Glutamatergic neuron (in vitro differentiated cells): ENCODE measurements around the gene CCR5AS.
"Not testable (repeated sequence)": the region's sequence is repeated elsewhere in the genome, so short reads cannot be mapped to it uniquely, and the experiment has no call there.

Source experiments
- DNase-seq: peaks from one replicate; pipeline ENCODE4 v3.0.0; 2022
- H3K27ac Mint-ChIP-seq: one replicate; pipeline ENCODE4 v1.8.0; 2020; ENCODE audit warnings: mild to moderate bottlenecking, mixed read lengths, inconsistent platforms; ENCODE audit not compliant: unreplicated experiment
- H3K27me3 Mint-ChIP-seq: one replicate; pipeline ENCODE4 v1.8.0; 2020; ENCODE audit warnings: mild to moderate bottlenecking, moderate library complexity, mixed read lengths, inconsistent platforms; ENCODE audit not compliant: unreplicated experiment
- H3K36me3 Mint-ChIP-seq: one replicate; pipeline ENCODE4 v1.8.0; 2020; ENCODE audit warnings: mild to moderate bottlenecking, mixed read lengths, inconsistent platforms; ENCODE audit not compliant: unreplicated experiment
- H3K4me1 Mint-ChIP-seq: one replicate; pipeline ENCODE4 v1.8.0; 2020; ENCODE audit warnings: mild to moderate bottlenecking, low read depth, mixed read lengths, inconsistent platforms; ENCODE audit not compliant: unreplicated experiment
- H3K4me3 Mint-ChIP-seq: one replicate; pipeline ENCODE4 v1.8.0; 2020; ENCODE audit warnings: mild to moderate bottlenecking, mixed read lengths, inconsistent platforms; ENCODE audit not compliant: unreplicated experiment
- H3K9me3 Mint-ChIP-seq: one replicate; pipeline ENCODE4 v1.8.0; 2020; ENCODE audit warnings: mild to moderate bottlenecking, moderate library complexity, mixed read lengths, inconsistent platforms; ENCODE audit not compliant: unreplicated experiment
- CTCF ChIP-seq: fragments of 200-600 bp; sonication (generic); IDR thresholded peaks from one replicate; pipeline ENCODE4 v1.5.0; 2021; ENCODE audit not compliant: partially characterized antibody, unreplicated experiment

The CCR5AS gene

DNA sequence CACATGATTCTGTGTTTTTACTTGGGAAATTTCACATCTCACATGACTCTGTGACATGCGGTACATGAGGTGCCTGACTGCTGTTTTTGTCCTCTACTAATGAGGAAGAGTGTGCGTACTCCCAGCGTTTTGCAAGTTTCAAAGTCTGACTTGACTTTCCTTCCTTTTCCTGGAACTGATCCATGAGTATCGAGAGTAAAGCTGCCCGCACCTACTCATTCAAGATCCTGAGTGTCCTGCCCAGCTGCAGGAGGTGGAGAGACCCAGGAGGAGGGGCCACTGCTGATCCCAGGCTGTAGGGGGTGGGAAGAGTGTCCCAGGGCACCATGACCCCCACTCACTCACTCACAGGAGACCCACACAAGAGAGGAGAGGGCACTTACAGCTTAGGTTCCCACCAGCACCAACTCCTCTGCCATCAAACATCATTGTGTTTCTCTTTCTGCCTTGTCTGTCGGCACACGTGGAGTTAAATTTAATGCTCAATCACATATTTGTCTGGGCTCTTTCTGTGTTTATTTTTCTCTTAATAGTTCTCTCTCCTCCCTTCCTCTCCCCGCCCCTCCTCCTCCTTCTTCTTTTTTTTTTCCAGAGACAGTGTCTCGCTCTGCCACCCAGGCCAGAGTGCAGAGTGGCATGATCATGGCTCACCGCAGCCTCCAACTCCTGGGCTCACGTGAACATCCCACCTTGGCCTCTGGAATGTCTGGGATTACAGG is 1.4 kb downstream of the CCR5AS start:
- Mint-ChIP-seq H3K27me3 (no peaks in the 10 kb centered on the region), H3K27ac (no peak overlapping the region), H3K4me3 (no peak overlapping the region), H3K4me1 (peaks cover 3% of the 10 kb centered on the region), H3K36me3 (no peaks in the 10 kb centered on the region), H3K9me3 (no peaks in the 10 kb centered on the region)
- no peak for DNase-seq
- TF ChIP-seq CTCF, result no peak

DNA sequence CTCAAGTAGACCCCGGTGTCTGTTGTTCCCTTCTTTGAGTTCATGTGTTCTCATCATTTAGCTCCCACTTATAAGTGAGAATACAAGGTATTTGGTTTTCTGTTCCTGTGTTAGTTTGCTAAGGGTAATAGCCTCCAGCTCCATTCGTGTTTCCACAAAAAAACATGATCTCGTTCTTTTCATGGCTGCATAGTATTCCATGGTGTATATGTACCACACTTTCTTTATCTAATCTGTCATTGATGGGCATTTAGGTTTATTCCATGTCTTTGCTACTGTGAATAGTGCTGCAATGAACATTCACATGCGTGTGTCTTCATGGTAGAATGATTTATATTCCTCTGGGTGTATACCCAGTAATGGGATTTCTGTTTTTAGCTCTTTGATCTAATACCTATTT is 4.0 kb downstream of the CCR5AS start:
- not testable (repeated sequence) for DNase-seq, H3K4me1 Mint-ChIP-seq, H3K36me3 Mint-ChIP-seq, H3K9me3 Mint-ChIP-seq, H3K27me3 Mint-ChIP-seq, H3K4me3 Mint-ChIP-seq, H3K27ac Mint-ChIP-seq

DNA sequence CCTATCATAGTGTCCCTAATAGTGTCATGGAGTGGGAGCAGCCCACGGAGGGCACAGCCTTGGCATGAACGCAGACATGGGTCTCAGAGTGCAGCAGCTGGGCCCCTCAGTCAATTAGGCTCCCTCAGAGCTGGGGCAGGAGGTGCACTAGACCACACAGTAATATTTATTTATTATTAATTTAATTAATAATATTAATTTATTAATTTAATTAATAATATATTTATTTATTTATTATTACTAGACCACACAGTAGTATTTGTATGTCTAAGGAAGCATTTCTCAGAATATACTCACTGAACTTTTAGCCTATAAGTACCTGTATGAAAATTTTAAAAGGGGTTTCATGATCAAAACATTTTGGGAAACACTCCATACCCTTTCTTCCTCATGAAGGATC is 5.3 kb downstream of the CCR5AS start:
- Mint-ChIP-seq H3K9me3 (no peaks in the 10 kb centered on the region), H3K4me3 (no peak overlapping the region), H3K36me3 (no peaks in the 10 kb centered on the region), H3K27me3 (no peaks in the 10 kb centered on the region), H3K4me1 (no peaks in the 10 kb centered on the region), H3K27ac (no peak overlapping the region)
- DNase-seq, result no peak
- no peak for TF ChIP-seq CTCF

DNA sequence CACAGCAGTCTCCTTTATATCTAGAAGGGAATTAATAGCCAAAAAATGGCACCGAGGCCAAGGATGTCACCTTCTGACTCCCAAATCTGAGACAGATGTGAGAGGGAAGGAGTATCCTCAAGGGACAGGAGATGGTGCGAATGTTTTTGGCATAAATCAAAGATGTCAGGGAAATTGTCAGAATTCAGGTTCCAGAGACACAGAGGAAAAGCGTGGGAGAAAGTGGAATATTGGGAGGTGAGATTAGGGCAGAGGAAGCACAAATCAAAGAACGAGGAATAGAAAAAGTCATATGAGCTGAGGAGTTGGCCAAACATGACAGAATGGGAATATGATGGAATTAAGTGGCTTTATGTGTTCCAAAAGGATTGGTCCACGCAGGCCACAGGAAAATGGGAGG is 6.0 kb downstream of the CCR5AS start:
- no peak for TF ChIP-seq CTCF
- Mint-ChIP-seq H3K4me3 (no peak overlapping the region), H3K36me3 (no peaks in the 10 kb centered on the region), H3K9me3 (no peaks in the 10 kb centered on the region), H3K4me1 (no peaks in the 10 kb centered on the region), H3K27ac (no peak overlapping the region), H3K27me3 (no peaks in the 10 kb centered on the region)
- no peak for DNase-seq

GRCh38 chr3:46400000-46400734 is 6.7 kb downstream of the CCR5AS start:
- DNase-seq, result no peak
- no peak for TF ChIP-seq CTCF
- Mint-ChIP-seq H3K9me3 (no peaks in the 10 kb centered on the region), H3K4me3 (no peak overlapping the region), H3K27me3 (no peaks in the 10 kb centered on the region), H3K27ac (no peak overlapping the region), H3K4me1 (no peaks in the 10 kb centered on the region), H3K36me3 (no peaks in the 10 kb centered on the region)
